HepG2 (cell line): Measurements from ENCODE around the gene FBXW8.

ENCODE experiments used
- BRCA1 ChIP-seq: sonication (generic); formaldehyde crosslinking; IDR thresholded peaks from 2 replicates; pipeline ENCODE4 v1.4.0; 2020; ENCODE audit warnings: missing genetic modification reagents
- HMG20B ChIP-seq: conservative IDR thresholded peaks from 2 replicates; pipeline ENCODE4 v1.6.1; 2016; ENCODE audit warnings: missing genetic modification reagents, missing compliant biosample characterization
- HNRNPK ChIP-seq: fragments of 200-400 bp; formaldehyde crosslinking; IDR thresholded peaks from 2 replicates; pipeline ENCODE4 v1.6.1; 2018; ENCODE audit warnings: low read length, low read depth, moderate library complexity, mild to moderate bottlenecking; ENCODE audit not compliant: poor library complexity, severe bottlenecking
- MAX ChIP-seq: IDR thresholded peaks from 2 replicates; pipeline ENCODE4 v1.6.1; 2012; ENCODE audit warnings: inconsistent platforms
- ZNF747 ChIP-seq: sonication (generic); formaldehyde crosslinking; IDR thresholded peaks from 2 replicates; pipeline ENCODE4 v1.8.1; 2023; ENCODE audit warnings: missing genetic modification reagents, mild to moderate bottlenecking, borderline replicate concordance
- ZNF780A ChIP-seq: sonication (generic); formaldehyde crosslinking; IDR thresholded peaks from 2 replicates; pipeline ENCODE4 v1.8.0; 2022; ENCODE audit warnings: mild to moderate bottlenecking, missing genetic modification reagents, moderate library complexity

DNA sequence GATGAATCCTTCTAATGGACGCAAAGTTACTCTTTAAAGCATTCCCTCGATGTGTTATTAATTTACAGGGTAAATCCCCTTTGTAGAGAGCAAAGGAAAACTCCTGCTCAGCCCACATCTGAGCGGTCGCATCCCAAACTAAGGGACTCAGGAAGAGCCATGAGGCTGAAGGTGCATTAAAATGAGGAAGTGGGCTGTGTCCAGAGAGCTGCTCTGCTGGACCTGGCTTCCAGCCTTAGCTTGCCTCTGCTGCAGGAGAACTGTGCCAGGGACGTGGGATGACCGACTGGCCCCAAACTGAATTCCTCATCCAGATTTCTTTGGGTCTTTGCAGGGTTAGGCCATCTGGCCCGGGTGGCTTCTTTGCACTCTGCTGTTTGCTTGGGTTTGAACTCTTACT is 88.3 kb downstream of the FBXW8 start:
- TF ChIP-seq ZNF747, result no peak
- no peak for TF ChIP-seq MAX
- no peak for TF ChIP-seq HNRNPK
- no peak for TF ChIP-seq ZNF780A (CRISPR knock-in tag)
- TF ChIP-seq BRCA1 (CRISPR knock-in tag), result no peak
- TF ChIP-seq HMG20B (CRISPR knock-in tag), result no peak
